Neural progenitor cell (in vitro differentiated cells): ENCODE measurements around the gene PBXIP1. TPM values are rescaled to one million over a fixed set of nuclear protein-coding genes. Genes with fewer than 3 reads are reported as not detected.
A peak's percentile ranks its signal among the peaks of the same experiment; 100 is the strongest.

ENCODE experiments used
- DNase-seq: peaks from one replicate; pipeline ENCODE4 v3.0.0-alpha.2; 2016; ENCODE audit warnings: low spot score
- H2AFZ ChIP-seq: fragments of 200-600 bp; sonication (generic); replicated peaks from 2 replicates; pipeline ENCODE4 v1.6.1; 2016; ENCODE audit warnings: antibody characterized with exemption
- H3F3A ChIP-seq: fragments of 200-600 bp; sonication (generic); 2 replicates; pipeline ENCODE4 v1.6.1; 2016; ENCODE audit warnings: antibody characterized with exemption, low read depth
- H3K27ac ChIP-seq: fragments of 200-600 bp; sonication (generic); 2 replicates; pipeline ENCODE4 v1.5.1; 2016; ENCODE audit warnings: mild to moderate bottlenecking
- H3K27me3 ChIP-seq: fragments of 200-600 bp; sonication (generic); 2 replicates; pipeline ENCODE4 v1.6.1; 2016; ENCODE audit warnings: mild to moderate bottlenecking, moderate library complexity
- H3K36me3 ChIP-seq: fragments of 200-600 bp; sonication (generic); 2 replicates; pipeline ENCODE4 v1.5.1; 2016
- H3K4me1 ChIP-seq: fragments of 200-600 bp; sonication (generic); 2 replicates; pipeline ENCODE4 v1.6.1; 2016; ENCODE audit warnings: mixed run types
- H3K4me2 ChIP-seq: fragments of 200-600 bp; sonication (generic); 2 replicates; pipeline ENCODE4 v1.6.1; 2016
- H3K4me3 ChIP-seq: fragments of 200-600 bp; sonication (generic); 2 replicates; pipeline ENCODE4 v1.5.1; 2016
- H3K79me2 ChIP-seq: fragments of 200-600 bp; sonication (generic); 2 replicates; pipeline ENCODE4 v1.6.1; 2016; ENCODE audit warnings: low read depth
- H3K9ac ChIP-seq: fragments of 200-600 bp; sonication (generic); 2 replicates; pipeline ENCODE4 v1.6.1; 2016
- H3K9me3 ChIP-seq: fragments of 200-600 bp; sonication (generic); 2 replicates; pipeline ENCODE4 v1.5.1; 2016; ENCODE audit warnings: low read depth
- H4K20me1 ChIP-seq: fragments of 200-600 bp; sonication (generic); 2 replicates; pipeline ENCODE4 v1.6.1; 2016; ENCODE audit warnings: low read depth
- H3K27ac Mint-ChIP-seq: 3 replicates; pipeline ENCODE4 v1.8.0; 2021; ENCODE audit warnings: mixed read lengths
- H3K27me3 Mint-ChIP-seq: 2 replicates; pipeline ENCODE4 v1.8.0; 2022; ENCODE audit warnings: low read depth, mild to moderate bottlenecking, inconsistent platforms, moderate library complexity, mixed read lengths; ENCODE audit not compliant: insufficient read depth
- H3K36me3 Mint-ChIP-seq: 3 replicates; pipeline ENCODE4 v1.8.0; 2021; ENCODE audit warnings: mixed read lengths
- H3K4me1 Mint-ChIP-seq: 3 replicates; pipeline ENCODE4 v1.8.0; 2021; ENCODE audit warnings: mixed read lengths
- H3K4me3 Mint-ChIP-seq: 3 replicates; pipeline ENCODE4 v1.8.0; 2021; ENCODE audit warnings: mild to moderate bottlenecking, moderate library complexity, mixed read lengths
- H3K9me3 Mint-ChIP-seq: 3 replicates; pipeline ENCODE4 v1.8.0; 2020; ENCODE audit warnings: mixed read lengths
- CTCF ChIP-seq: fragments of 200-600 bp; sonication (generic); IDR thresholded peaks from 2 replicates; pipeline ENCODE4 v1.5.1; 2017; ENCODE audit warnings: antibody characterized with exemption, mild to moderate bottlenecking
- EZH2 ChIP-seq: fragments of 200-600 bp; sonication (generic); IDR thresholded peaks from 2 replicates; pipeline ENCODE4 v1.6.1; 2017; ENCODE audit warnings: antibody characterized with exemption, mild to moderate bottlenecking, moderate library complexity
- EZH2phosphoT487 ChIP-seq: fragments of 200-600 bp; sonication (generic); IDR thresholded peaks from 2 replicates; pipeline ENCODE4 v1.6.1; 2017; ENCODE audit warnings: antibody characterized with exemption
- total RNA-seq: library from RNA; depleted of rRNA; stranded (reverse); fragments of >200 nt; gene quantifications from 2 replicates; pipeline ENCODE4 v1.2.3, GENCODE V29; 2015; ENCODE audit warnings: low replicate concordance

PBXIP1 gene
- total RNA-seq, 1 donor from 2014 or later: 21.4 TPM

- peaks cover 15% of the 10 kb centered on the region for H3K27me3 Mint-ChIP-seq
- no peak overlapping the region for H2AFZ ChIP-seq
- peak overlapping the region; percentile 86 for H3K4me3 ChIP-seq
- H3K27me3 ChIP-seq: no peaks in the 10 kb centered on the region
- DNase-seq: no peak
- peaks cover 58% of the 10 kb centered on the region for H3F3A ChIP-seq
- H3K9me3 Mint-ChIP-seq: no peaks in the 10 kb centered on the region
- peak overlapping the region; percentile 96 for H3K4me2 ChIP-seq
- H3K4me1 Mint-ChIP-seq: peaks cover 56% of the 10 kb centered on the region
- no peak overlapping the region for H3K27ac ChIP-seq
- peaks cover 13% of the 10 kb centered on the region for H3K36me3 Mint-ChIP-seq
- no peaks in the 10 kb centered on the region for H3K9me3 ChIP-seq
- H3K9ac ChIP-seq: peak overlapping the region; percentile 86
- H3K4me3 Mint-ChIP-seq: peak overlapping the region; percentile 99
- peaks cover 46% of the 10 kb centered on the region for H3K79me2 ChIP-seq
- peaks cover 10% of the 10 kb centered on the region for H4K20me1 ChIP-seq
- H3K4me1 ChIP-seq: peaks cover 38% of the 10 kb centered on the region
- TF ChIP-seq EZH2phosphoT487 (no peak), EZH2 (no peak), CTCF (no peak)
- no peaks in the 10 kb centered on the region for H3K36me3 ChIP-seq
- H3K27ac Mint-ChIP-seq: peak overlapping the region; percentile 94
These were observed 4.7 kb upstream of the PBXIP1 start for GRCh38 chr1:154960446-154961136.

GRCh38 chr1:154959426-154959780 lies 3.5 kb upstream of the PBXIP1 start:
- no peak overlapping the region for H3K4me3 ChIP-seq
- TF ChIP-seq EZH2phosphoT487 (no peak), EZH2 (no peak), CTCF (no peak)
- Mint-ChIP-seq H3K27ac (no peak overlapping the region), H3K27me3 (peaks cover 15% of the 10 kb centered on the region), H3K4me1 (peaks cover 68% of the 10 kb centered on the region), H3K36me3 (peaks cover 10% of the 10 kb centered on the region), H3K4me3 (peak overlapping the region; percentile 53), H3K9me3 (no peaks in the 10 kb centered on the region)
- H2AFZ ChIP-seq: no peak overlapping the region
- no peaks in the 10 kb centered on the region for H3K9me3 ChIP-seq
- peaks cover 70% of the 10 kb centered on the region for H3F3A ChIP-seq
- no peak overlapping the region for H3K9ac ChIP-seq
- H3K36me3 ChIP-seq: no peaks in the 10 kb centered on the region
- H3K4me1 ChIP-seq: peaks cover 47% of the 10 kb centered on the region
- H3K27me3 ChIP-seq: no peaks in the 10 kb centered on the region
- H3K4me2 ChIP-seq: no peak overlapping the region
- H3K27ac ChIP-seq: no peak overlapping the region
- H4K20me1 ChIP-seq: peaks cover 19% of the 10 kb centered on the region
- peaks cover 55% of the 10 kb centered on the region for H3K79me2 ChIP-seq
- DNase-seq: no peak

- Mint-ChIP-seq H3K27ac (no peak overlapping the region), H3K27me3 (peaks cover 15% of the 10 kb centered on the region), H3K4me3 (peak overlapping the region; percentile 69), H3K9me3 (no peaks in the 10 kb centered on the region), H3K36me3 (peaks cover 8% of the 10 kb centered on the region), H3K4me1 (peaks cover 71% of the 10 kb centered on the region)
- no peak overlapping the region for H3K9ac ChIP-seq
- no peaks in the 10 kb centered on the region for H3K9me3 ChIP-seq
- peaks cover 25% of the 10 kb centered on the region for H4K20me1 ChIP-seq
- H3K4me2 ChIP-seq: no peak overlapping the region
- H2AFZ ChIP-seq: no peak overlapping the region
- H3K4me1 ChIP-seq: peaks cover 53% of the 10 kb centered on the region
- no peak overlapping the region for H3K27ac ChIP-seq
- no peak for DNase-seq
- TF ChIP-seq EZH2 (no peak), CTCF (no peak), EZH2phosphoT487 (no peak)
- no peaks in the 10 kb centered on the region for H3K27me3 ChIP-seq
- H3F3A ChIP-seq: peaks cover 73% of the 10 kb centered on the region
- H3K4me3 ChIP-seq: no peak overlapping the region
- H3K36me3 ChIP-seq: no peaks in the 10 kb centered on the region
- peaks cover 61% of the 10 kb centered on the region for H3K79me2 ChIP-seq
These were observed 3.0 kb upstream of the PBXIP1 start for GRCh38 chr1:154958681-154959425.
